HepG2 (cell line): ENCODE measurements around the gene TUT1. TPM values are rescaled to one million over a fixed set of nuclear protein-coding genes. Genes with fewer than 3 reads are reported as not detected.

Experiments
- ARID3A ChIP-seq: IDR thresholded peaks from 2 replicates; pipeline ENCODE4 v1.6.1; 2012; ENCODE audit warnings: low read depth, low read length, improper control_type of control experiment
- ATF7-NPFF ChIP-seq: sonication (generic); formaldehyde crosslinking; IDR thresholded peaks from 2 replicates; pipeline ENCODE4 v1.8.1; 2023; ENCODE audit warnings: mild to moderate bottlenecking, low read depth, missing genetic modification reagents, moderate library complexity
- E2F5 ChIP-seq: sonication (generic); formaldehyde crosslinking; conservative IDR thresholded peaks from 2 replicates; pipeline ENCODE4 v1.4.0; 2020; ENCODE audit warnings: missing genetic modification reagents
- ELK4 ChIP-seq: sonication (generic); formaldehyde crosslinking; IDR thresholded peaks from 2 replicates; pipeline ENCODE4 v1.9.0; 2021; ENCODE audit warnings: missing genetic modification reagents, borderline replicate concordance
- GRHL1 ChIP-seq: sonication (generic); formaldehyde crosslinking; conservative IDR thresholded peaks from 2 replicates; pipeline ENCODE4 v1.8.0; 2022; ENCODE audit warnings: missing genetic modification reagents
- HCFC1 ChIP-seq: fragments of 150-350 bp; IDR thresholded peaks from 2 replicates; pipeline ENCODE4 v1.6.1; 2014; ENCODE audit warnings: low read depth, low read length
- HES4 ChIP-seq: sonication (generic); formaldehyde crosslinking; IDR thresholded peaks from 2 replicates; pipeline ENCODE4 v1.9.0; 2021; ENCODE audit warnings: mild to moderate bottlenecking, missing genetic modification reagents, borderline replicate concordance
- POLR2AphosphoS2 ChIP-seq: IDR thresholded peaks from 2 replicates; pipeline ENCODE4 v1.6.1; 2011; ENCODE audit warnings: low read depth, low read length, improper control_type of control experiment
- TEF ChIP-seq: sonication (generic); formaldehyde crosslinking; IDR thresholded peaks from 2 replicates; pipeline ENCODE4 v1.5.0; 2020; ENCODE audit warnings: missing genetic modification reagents
- ZNF260 ChIP-seq: sonication (generic); formaldehyde crosslinking; IDR thresholded peaks from 2 replicates; pipeline ENCODE4 v1.4.0; 2020; ENCODE audit warnings: missing genetic modification reagents, low read depth, mild to moderate bottlenecking, borderline replicate concordance
- ZNF354B ChIP-seq: sonication (generic); formaldehyde crosslinking; IDR thresholded peaks from 2 replicates; pipeline ENCODE4 v1.8.0; 2022; ENCODE audit warnings: mild to moderate bottlenecking, missing genetic modification reagents
- ZNF441 ChIP-seq: sonication (generic); formaldehyde crosslinking; IDR thresholded peaks from 2 replicates; pipeline ENCODE4 v1.7.0; 2021; ENCODE audit warnings: missing genetic modification reagents, borderline replicate concordance
- ZNF501 ChIP-seq: sonication (generic); formaldehyde crosslinking; IDR thresholded peaks from 2 replicates; pipeline ENCODE4 v1.5.1; 2020; ENCODE audit warnings: mild to moderate bottlenecking, moderate library complexity, missing genetic modification reagents
- ZNF510 ChIP-seq: sonication (generic); formaldehyde crosslinking; IDR thresholded peaks from 2 replicates; pipeline ENCODE4 v1.4.0; 2020; ENCODE audit warnings: low read depth, mild to moderate bottlenecking, missing genetic modification reagents
- polyA plus RNA-seq, 8 experiments: library from polyadenylated mRNA; depleted of rRNA in 3 of 8; stranded (reverse) in 7 of 8; unstranded in 1 of 8; fragments of >200 nt; fragmentation: Illumina TruSeq in 4 of 8; extraction: Trizol in 4 of 8; gene quantifications; 2 replicates each; pipeline versions ENCODE4 v1.2.1 to v1.2.3, GENCODE V29; 2011 to 2016; ENCODE audit warnings: low read depth in 4 of 8, missing spikeins in 1 of 8, mixed read lengths in 1 of 8; ENCODE audit not compliant: insufficient read depth in 1 of 8
- total RNA-seq, 5 experiments: library from RNA; depleted of rRNA; stranded (reverse); fragments of >200 nt; fragmentation: Illumina TruSeq; extraction: Trizol; gene quantifications; 2 replicates each; pipeline ENCODE4 v1.2.3, GENCODE V29; 2016; ENCODE audit warnings: low read depth in 1 of 5
- TF ChIP-seq, protein P1 (sequence below): sonication (generic); formaldehyde crosslinking; IDR thresholded peaks from 2 replicates; pipeline ENCODE4 v1.4.0; 2020; ENCODE audit warnings: missing genetic modification reagents, borderline replicate concordance

TUT1 gene
- total and polyA plus RNA-seq, 2 of the 13 experiments (the other 11 are each of a cell fraction or from before 2014, with no cell fraction given) = 9.7 to 14.3 TPM

- TF ChIP-seq GRHL1 (CRISPR knock-in tag) (no peak), HES4 (CRISPR knock-in tag) (no peak; the same call in 1 of the 2 replicates), ZNF354B (CRISPR knock-in tag) (no peak), ELK4 (CRISPR knock-in tag) (peak; percentile 44; the same call in 1 of the 2 replicates), ZNF510 (CRISPR knock-in tag) (no peak), TEF (CRISPR knock-in tag) (no peak), E2F5 (CRISPR knock-in tag) (peak; percentile 79), ARID3A (peak; percentile 49; the same call in 1 of the 2 replicates), ATF7-NPFF (no peak), ZNF501 (CRISPR knock-in tag) (peak; percentile 67), POLR2AphosphoS2 (0 out of 2 replicates have a peak, but pooled peaks have one; percentile 82), ZNF441 (no peak; the same call in 1 of the 2 replicates), HCFC1 (peak; percentile 61; the same call in 1 of the 2 replicates), ZNF260 (CRISPR knock-in tag) (no peak)
- TF ChIP-seq, protein P1, sequence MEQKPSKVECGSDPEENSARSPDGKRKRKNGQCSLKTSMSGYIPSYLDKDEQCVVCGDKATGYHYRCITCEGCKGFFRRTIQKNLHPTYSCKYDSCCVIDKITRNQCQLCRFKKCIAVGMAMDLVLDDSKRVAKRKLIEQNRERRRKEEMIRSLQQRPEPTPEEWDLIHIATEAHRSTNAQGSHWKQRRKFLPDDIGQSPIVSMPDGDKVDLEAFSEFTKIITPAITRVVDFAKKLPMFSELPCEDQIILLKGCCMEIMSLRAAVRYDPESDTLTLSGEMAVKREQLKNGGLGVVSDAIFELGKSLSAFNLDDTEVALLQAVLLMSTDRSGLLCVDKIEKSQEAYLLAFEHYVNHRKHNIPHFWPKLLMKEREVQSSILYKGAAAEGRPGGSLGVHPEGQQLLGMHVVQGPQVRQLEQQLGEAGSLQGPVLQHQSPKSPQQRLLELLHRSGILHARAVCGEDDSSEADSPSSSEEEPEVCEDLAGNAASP (CRISPR knock-in tag) = peak; percentile 75
Observed at GRCh38 chr11:62621567-62622470, 30.5 kb upstream of the TUT1 start, which contains the start of gene B3GAT3 (continued).
